Fibroblast of pulmonary artery (primary cell): ENCODE results near the gene COL18A1.

Experiments
- DNase-seq: peaks from one replicate; pipeline ENCODE4 v3.0.0-alpha.2; 2010; ENCODE audit warnings: low read depth
- H3K4me3 ChIP-seq: replicated peaks from 2 replicates; pipeline ENCODE4 v1.5.1; 2011; ENCODE audit warnings: low read depth, mild to moderate bottlenecking, control low read depth, low read length, moderate library complexity
- CTCF ChIP-seq: IDR thresholded peaks from 2 replicates; pipeline ENCODE4 v1.5.1; 2011; ENCODE audit warnings: mild to moderate bottlenecking, control low read depth, low read length, inconsistent platforms; ENCODE audit errors: missing control alignments

COL18A1 gene

GRCh38 chr21:45370575-45370974 is 34.4 kb upstream of the COL18A1 start:
- no peak overlapping the region for H3K4me3 ChIP-seq
- no peak for TF ChIP-seq CTCF
- DNase-seq = no peak

GRCh38 chr21:45371081-45371480 is 33.9 kb upstream of the COL18A1 start:
- no peak for TF ChIP-seq CTCF
- DNase-seq = no peak
- no peak overlapping the region for H3K4me3 ChIP-seq

- DNase-seq = peak; percentile 59
- TF ChIP-seq CTCF = no peak
- H3K4me3 ChIP-seq = no peak overlapping the region
Observed at GRCh38 chr21:45371655-45372054, 33.3 kb upstream of the COL18A1 start.

- H3K4me3 ChIP-seq = no peak overlapping the region
- DNase-seq = no peak
- no peak for TF ChIP-seq CTCF
Observed at GRCh38 chr21:45372732-45373355, 32.1 kb upstream of the COL18A1 start.

- no peak for DNase-seq
- no peak for TF ChIP-seq CTCF
- no peak overlapping the region for H3K4me3 ChIP-seq
Observed at GRCh38 chr21:45373991-45374816, 30.8 kb upstream of the COL18A1 start.

GRCh38 chr21:45374826-45375455 is 30.0 kb upstream of the COL18A1 start:
- H3K4me3 ChIP-seq = no peak overlapping the region
- DNase-seq = no peak
- TF ChIP-seq CTCF = no peak
